Measurements from ENCODE around the gene APEX1.

DNA sequence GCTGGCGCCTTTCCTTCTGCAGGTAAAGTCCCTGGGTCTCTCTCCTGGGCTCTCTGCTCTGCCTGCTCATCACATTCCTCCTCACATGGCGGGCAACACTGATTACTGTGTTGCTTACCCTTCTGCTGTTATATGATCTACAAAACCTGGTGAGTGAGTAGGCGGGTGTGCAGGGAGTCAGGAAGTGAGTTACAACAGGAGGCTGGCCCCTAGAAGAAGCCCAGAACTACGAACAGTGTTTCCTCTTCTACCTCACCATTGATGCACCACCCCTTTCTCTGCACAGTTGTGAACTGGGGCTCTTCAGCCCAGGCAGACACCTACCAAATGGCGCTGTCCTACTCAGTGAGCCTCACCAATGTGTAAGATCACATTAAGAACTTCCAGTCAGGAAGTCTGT, 14.1 kb upstream of the APEX1 start:
- TF ChIP-seq, protein P1, sequence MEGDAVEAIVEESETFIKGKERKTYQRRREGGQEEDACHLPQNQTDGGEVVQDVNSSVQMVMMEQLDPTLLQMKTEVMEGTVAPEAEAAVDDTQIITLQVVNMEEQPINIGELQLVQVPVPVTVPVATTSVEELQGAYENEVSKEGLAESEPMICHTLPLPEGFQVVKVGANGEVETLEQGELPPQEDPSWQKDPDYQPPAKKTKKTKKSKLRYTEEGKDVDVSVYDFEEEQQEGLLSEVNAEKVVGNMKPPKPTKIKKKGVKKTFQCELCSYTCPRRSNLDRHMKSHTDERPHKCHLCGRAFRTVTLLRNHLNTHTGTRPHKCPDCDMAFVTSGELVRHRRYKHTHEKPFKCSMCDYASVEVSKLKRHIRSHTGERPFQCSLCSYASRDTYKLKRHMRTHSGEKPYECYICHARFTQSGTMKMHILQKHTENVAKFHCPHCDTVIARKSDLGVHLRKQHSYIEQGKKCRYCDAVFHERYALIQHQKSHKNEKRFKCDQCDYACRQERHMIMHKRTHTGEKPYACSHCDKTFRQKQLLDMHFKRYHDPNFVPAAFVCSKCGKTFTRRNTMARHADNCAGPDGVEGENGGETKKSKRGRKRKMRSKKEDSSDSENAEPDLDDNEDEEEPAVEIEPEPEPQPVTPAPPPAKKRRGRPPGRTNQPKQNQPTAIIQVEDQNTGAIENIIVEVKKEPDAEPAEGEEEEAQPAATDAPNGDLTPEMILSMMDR (IDR thresholded peaks at IDR 0.05; ENCODE audit: low read length) = no peak
- no peak for TF ChIP-seq EZH2phosphoT487 (IDR thresholded peaks at IDR 0.05; ENCODE audit: low read length)
